Breast epithelium (tissue), 4 donors: ENCODE measurements around the gene GBF1. TPM values are rescaled to one million over a fixed set of nuclear protein-coding genes. Genes with fewer than 3 reads are reported as not detected.

Experiments
- DNase-seq, 2 donors: peaks; one replicate each; pipeline ENCODE4 v3.0.0-alpha.2; 2019; ENCODE audit warnings: low spot score in 2 of 2
- H3K27ac ChIP-seq, 2 donors: fragments of 200-600 bp; sonication (generic) in 1 of 2; one replicate each; pipeline ENCODE4 v1.5.1; 2016 to 2019; ENCODE audit warnings: mild to moderate bottlenecking in 1 of 2
- H3K27me3 ChIP-seq, 2 donors: fragments of 200-600 bp; sonication (generic) in 1 of 2; one replicate each; pipeline versions ENCODE4 v1.5.1 to v1.6.0; 2017 to 2019; ENCODE audit warnings: control low read depth in 1 of 2, mild to moderate bottlenecking in 1 of 2
- H3K36me3 ChIP-seq: fragments of 200-600 bp; one replicate; pipeline ENCODE4 v1.5.1; 2019
- H3K4me1 ChIP-seq, 2 donors: fragments of 200-600 bp; sonication (generic); one replicate each; pipeline ENCODE4 v1.5.1; 2016 to 2019; ENCODE audit warnings: control low read depth in 1 of 2
- H3K4me3 ChIP-seq, 3 donors: fragments of 200-600 bp; sonication (generic); 1 replicate in 2 of 3; 2 replicates in 1 of 3; pipeline ENCODE4 v1.5.1; 2016 to 2019; ENCODE audit warnings: mild to moderate bottlenecking in 3 of 3, moderate library complexity in 2 of 3
- H3K9me3 ChIP-seq, 2 donors: fragments of 200-600 bp; sonication (generic) in 1 of 2; one replicate each; pipeline ENCODE4 v1.5.1; 2016 to 2019; ENCODE audit warnings: control low read depth in 1 of 2
- CTCF ChIP-seq, 3 donors: fragments of 450-650 bp; IDR thresholded peaks; one replicate each; pipeline ENCODE4 v1.5.1; 2016 to 2017; ENCODE audit warnings: antibody characterized with exemption in 3 of 3, mild to moderate bottlenecking in 3 of 3, moderate library complexity in 3 of 3
- POLR2A ChIP-seq: fragments of 450-650 bp; IDR thresholded peaks from one replicate; pipeline ENCODE4 v1.6.1; 2016; ENCODE audit warnings: antibody characterized with exemption, mild to moderate bottlenecking, moderate library complexity
- POLR2AphosphoS5 ChIP-seq, 3 donors: sonication (generic); formaldehyde crosslinking; IDR thresholded peaks; one replicate each; pipeline ENCODE4 v1.6.1; 2017; ENCODE audit warnings: antibody characterized with exemption in 3 of 3
- intact Hi-C: fragments of 100-400 bp; cut with DNase I; formaldehyde crosslinking; loops from one replicate; pipeline ENCODE4 v1.15.1; 2023; ENCODE audit warnings: low total_unique reads
- total RNA-seq, 3 donors: library from RNA; depleted of rRNA; stranded (reverse); fragments of >200 nt; gene quantifications; one replicate each; pipeline ENCODE4 v1.1.0, GENCODE V29; 2016

GBF1 gene
- total RNA-seq, 3 donors from 2014 or later: 25.8 to 32.1 (median 25.9) TPM

DNA sequence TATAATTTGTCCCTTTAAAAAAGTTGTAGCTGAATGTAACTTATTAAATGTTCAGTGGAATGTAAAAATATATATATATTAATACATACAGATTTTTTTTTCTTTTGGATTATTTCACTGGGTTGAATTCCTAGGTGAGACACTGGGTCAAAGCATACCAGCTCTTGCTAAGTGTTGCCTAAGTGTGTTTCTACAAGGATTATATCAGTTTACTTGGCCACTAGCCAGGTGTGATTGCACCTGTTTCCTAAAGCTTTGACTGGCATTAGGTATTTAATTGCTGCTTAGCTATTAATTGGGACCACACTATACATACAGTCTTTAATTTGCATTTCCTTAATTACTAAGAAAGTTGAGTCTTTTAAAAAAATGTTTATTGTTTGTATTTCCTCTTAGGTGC lies 24.7 kb upstream of the GBF1 start:
- no peaks in the 10 kb centered on the region for H3K9me3 ChIP-seq
- TF ChIP-seq POLR2AphosphoS5 (IDR thresholded peaks at IDR 0.05) (no peak), CTCF (IDR thresholded peaks at IDR 0.05) (no peak), POLR2A (no peak)
- intact Hi-C loops: loop anchor here (10.0 kb wide), 1 partner anchor 124 kb away; no protein-coding TSS in a partner anchor
- no peak overlapping the region for H3K4me3 ChIP-seq
- DNase-seq: no peak
- H3K36me3 ChIP-seq: no peaks in the 10 kb centered on the region
- H3K4me1 ChIP-seq: no peaks in the 10 kb centered on the region
- no peak overlapping the region for H3K27ac ChIP-seq
- no peaks in the 10 kb centered on the region for H3K27me3 ChIP-seq

- intact Hi-C loops: loop anchor here (10.0 kb wide), 1 partner anchor 122 kb away; no protein-coding TSS in a partner anchor
- no peak for DNase-seq
- no peak overlapping the region for H3K4me3 ChIP-seq
- no peak for TF ChIP-seq POLR2A
- TF ChIP-seq POLR2AphosphoS5 (IDR thresholded peaks at IDR 0.05): no peak
- no peak for TF ChIP-seq CTCF (IDR thresholded peaks at IDR 0.05)
- no peak overlapping the region for H3K27ac ChIP-seq
- no peaks in the 10 kb centered on the region for H3K4me1 ChIP-seq
- H3K27me3 ChIP-seq: peaks cover 0 to 4% of the 10 kb centered on the region in 2 donors
- H3K36me3 ChIP-seq: no peaks in the 10 kb centered on the region
- H3K9me3 ChIP-seq: no peaks in the 10 kb centered on the region
Observed at GRCh38 chr10:102222797-102223196, 22.5 kb upstream of the GBF1 start.

DNA sequence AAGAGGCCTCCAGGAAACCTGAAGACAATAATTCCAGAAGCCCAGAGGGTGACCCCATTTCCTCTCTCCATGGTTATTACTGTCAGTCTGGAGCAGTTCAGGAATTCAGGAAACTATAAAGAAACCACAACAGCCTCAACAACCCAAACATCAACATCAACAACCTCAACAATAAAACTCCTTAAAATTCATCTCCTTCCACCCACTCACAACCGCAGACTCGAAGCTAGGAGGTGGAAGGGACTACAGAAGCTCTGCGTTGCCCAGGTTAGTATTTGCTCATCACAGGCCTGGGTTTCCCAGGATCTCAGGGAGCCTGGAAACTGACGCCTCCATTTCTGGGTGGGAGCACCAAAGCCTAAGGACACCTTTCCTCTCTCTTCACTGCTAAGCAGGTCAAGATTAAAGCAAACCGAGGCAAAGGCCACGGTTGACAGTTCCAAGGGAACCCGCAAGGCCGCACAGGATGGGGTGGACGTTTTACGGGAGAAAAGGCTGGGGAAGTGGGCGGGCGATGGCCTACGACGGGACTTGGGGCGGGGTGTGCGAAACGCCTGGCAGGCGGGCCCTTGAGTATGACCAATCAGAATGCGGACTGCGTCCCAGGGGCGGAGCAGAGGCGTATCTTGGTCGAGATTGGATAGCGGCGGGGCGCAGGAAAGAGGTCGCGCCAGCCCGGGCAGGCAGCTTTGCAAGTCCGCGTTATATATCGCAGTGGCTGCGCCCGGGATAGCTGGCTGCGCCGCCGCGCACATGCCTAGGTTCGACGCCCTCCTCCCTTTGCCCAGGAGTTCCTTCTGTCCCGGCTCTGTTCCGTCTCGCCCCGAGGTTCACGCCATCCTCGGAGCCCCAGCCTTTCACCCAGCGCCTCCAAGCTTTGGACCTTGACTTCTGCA lies 19.4 kb upstream of the GBF1 start, which contains the start of gene ELOVL3:
Gene ELOVL3, plus strand, starts transcription at position 654 of the 896 bp plus-strand sequence. CDS start 250 bp downstream, outside the sequence.
- Histone ChIP-seq H3K27ac (peak within 1 kb of the TSS; percentile 75 to 83), H3K9me3 (no peaks in the 10 kb centered on the region), H3K4me3 (peak within 1 kb of the TSS; percentile 25 to 62 (median 40)), H3K27me3 (peaks cover 0 to 18% of the 10 kb centered on the region in 2 donors), H3K4me1 (peaks cover 0 to 10% of the 10 kb centered on the region in 2 donors), H3K36me3 (no peaks in the 10 kb centered on the region)
- DNase-seq: peak; percentile 88 to 90
- peak in 2 of 3 donors; percentile 15 to 48 for TF ChIP-seq POLR2AphosphoS5 (IDR thresholded peaks at IDR 0.05)
- TF ChIP-seq CTCF (IDR thresholded peaks at IDR 0.05): peak in 1 of 3 donors; percentile 11
- TF ChIP-seq POLR2A: no peak
- intact Hi-C loops: loop anchor here (10.0 kb wide), 1 partner anchor 119 kb away; no protein-coding TSS in a partner anchor

GRCh38 chr10:102226542-102226870 lies 18.8 kb upstream of the GBF1 start:
- peaks cover 0 to 24% of the 10 kb centered on the region in 2 donors for H3K27me3 ChIP-seq
- H3K9me3 ChIP-seq: no peaks in the 10 kb centered on the region
- intact Hi-C loops: loop anchor here (10.0 kb wide), 1 partner anchor 118 kb away; no protein-coding TSS in a partner anchor
- no peak for DNase-seq
- H3K4me1 ChIP-seq: peaks cover 6 to 10% of the 10 kb centered on the region in 2 donors
- peak overlapping the region; percentile 25 to 62 (median 40) for H3K4me3 ChIP-seq
- peak overlapping the region in 1 of 2 donors; percentile 75 for H3K27ac ChIP-seq
- no peak for TF ChIP-seq CTCF (IDR thresholded peaks at IDR 0.05)
- no peak for TF ChIP-seq POLR2AphosphoS5 (IDR thresholded peaks at IDR 0.05)
- TF ChIP-seq POLR2A: no peak
- H3K36me3 ChIP-seq: no peaks in the 10 kb centered on the region

- Histone ChIP-seq H3K27me3 (peaks cover 2 to 29% of the 10 kb centered on the region in 2 donors), H3K4me3 (no peak overlapping the region), H3K4me1 (peaks cover 8 to 10% of the 10 kb centered on the region in 2 donors), H3K27ac (no peak overlapping the region), H3K36me3 (no peaks in the 10 kb centered on the region), H3K9me3 (no peaks in the 10 kb centered on the region)
- no peak for DNase-seq
- intact Hi-C loops: loop anchor here (10.0 kb wide), 1 partner anchor 118 kb away; no protein-coding TSS in a partner anchor
- no peak for TF ChIP-seq POLR2A
- no peak for TF ChIP-seq CTCF (IDR thresholded peaks at IDR 0.05)
Observed at GRCh38 chr10:102227050-102227449, 18.3 kb upstream of the GBF1 start.
